A549 (cell line): Measurements from ENCODE around the gene FRS2. TPM values are rescaled to one million over a fixed set of nuclear protein-coding genes. Genes with fewer than 3 reads are reported as not detected.

Experiments
- ATAC-seq, 2 experiments: fragments of 200-7000 bp in 1 of 2; fragments of >200 bp in 1 of 2; cut with Nextera tagmentation in 1 of 2; cut with Tn5 transposase in 1 of 2; 3 replicates each; pipeline versions ENCODE4 v1.8.0 to v1.9.1; 2018 to 2020; ENCODE audit warnings: mild to moderate bottlenecking in 1 of 2, moderate library complexity in 1 of 2
- CTCF ChIA-PET: fragments of 300-600 bp; sonication (Branson Sonifier 250); formaldehyde crosslinking; extraction: SDS; loops from one replicate; lab custom pipeline; 2021; ENCODE audit warnings: antibody characterized with exemption, inconsistent platforms; lab: Yijun Ruan, JAX
- POLR2A ChIA-PET: fragments of 350-600 bp; formaldehyde crosslinking; extraction: SDS; loops from one replicate; lab custom pipeline; 2021; ENCODE audit warnings: antibody characterized with exemption, inconsistent platforms; lab: Yijun Ruan, JAX
- DNase-seq, 2 experiments: peaks; one replicate each; pipeline versions ENCODE4 v3.0.0 to v3.0.0-alpha.2; 2011 to 2016; ENCODE audit warnings: low read depth in 1 of 2, low spot score in 1 of 2
- FAIRE-seq: peaks from 2 replicates; lab custom pipeline; 2011; peaks lifted over from hg19 to GRCh38; lab: Jason Lieb, UNC
- H3K27ac ChIP-seq, 2 experiments: fragments of >200 bp; sonication (Bioruptor Twin); formaldehyde crosslinking; 3 replicates each; pipeline ENCODE4 v1.5.1; 2016 to 2017
- H3K4me1 ChIP-seq: fragments of >200 bp; sonication (Bioruptor Twin); formaldehyde crosslinking; 3 replicates; pipeline ENCODE4 v1.6.1; 2016
- H3K4me2 ChIP-seq: fragments of >200 bp; sonication (Bioruptor Twin); formaldehyde crosslinking; 3 replicates; pipeline ENCODE4 v1.6.1; 2016
- H3K4me3 ChIP-seq: fragments of >200 bp; sonication (Bioruptor Twin); formaldehyde crosslinking; 3 replicates; pipeline ENCODE4 v1.5.1; 2016
- H3K9me3 ChIP-seq: fragments of >200 bp; sonication (Bioruptor Twin); formaldehyde crosslinking; 3 replicates; pipeline ENCODE4 v1.6.1; 2016
- BCL3 ChIP-seq: fragments of >200 bp; sonication (Bioruptor Twin); formaldehyde crosslinking; IDR thresholded peaks from 3 replicates; pipeline ENCODE4 v1.6.1; 2016
- CBX8 ChIP-seq: fragments of 200-600 bp; sonication (generic); IDR thresholded peaks from 2 replicates; pipeline ENCODE4 v1.6.1; 2016
- CHD2 ChIP-seq: fragments of 150-350 bp; IDR thresholded peaks from 2 replicates; pipeline ENCODE4 v1.6.1; 2014; ENCODE audit warnings: low read length; ENCODE audit not compliant: partially characterized antibody
- CHD4 ChIP-seq: fragments of 200-600 bp; sonication (generic); IDR thresholded peaks from 2 replicates; pipeline ENCODE4 v1.6.1; 2016; ENCODE audit warnings: antibody characterized with exemption, mild to moderate bottlenecking, borderline replicate concordance
- E2F6 ChIP-seq: IDR thresholded peaks from 2 replicates; pipeline ENCODE4 v1.6.1; 2012; ENCODE audit warnings: low read depth, borderline replicate concordance
- ESRRA ChIP-seq: fragments of 150-350 bp; IDR thresholded peaks from 2 replicates; pipeline ENCODE4 v1.6.1; 2014; ENCODE audit warnings: mild to moderate bottlenecking, low read length, borderline replicate concordance
- FOSB ChIP-seq: fragments of 250-450 bp; sonication (Bioruptor Pico); IDR thresholded peaks from 2 replicates; pipeline ENCODE4 v1.5.0; 2020; ENCODE audit warnings: mild to moderate bottlenecking, moderate library complexity
- FOXS1 ChIP-seq: fragments of 250-450 bp; sonication (Bioruptor Pico); IDR thresholded peaks from 2 replicates; pipeline ENCODE4 v1.5.0; 2020; ENCODE audit warnings: mild to moderate bottlenecking, moderate library complexity
- HEYL ChIP-seq: fragments of 250-450 bp; sonication (Bioruptor Pico); IDR thresholded peaks from 2 replicates; pipeline ENCODE4 v1.8.0; 2021; ENCODE audit warnings: mild to moderate bottlenecking, moderate library complexity
- HMGXB4 ChIP-seq: fragments of 250-450 bp; sonication (Bioruptor Pico); IDR thresholded peaks from 2 replicates; pipeline ENCODE4 v1.5.0; 2021; ENCODE audit warnings: mild to moderate bottlenecking, moderate library complexity, borderline replicate concordance
- HOXB5 ChIP-seq: fragments of 250-450 bp; sonication (Bioruptor Pico); IDR thresholded peaks from 2 replicates; pipeline ENCODE4 v1.5.0; 2020; ENCODE audit warnings: mild to moderate bottlenecking, moderate library complexity
- JUNB ChIP-seq: fragments of >200 bp; sonication (Bioruptor Twin); formaldehyde crosslinking; IDR thresholded peaks from 2 replicates; pipeline ENCODE4 v1.6.1; 2016
- MAFK ChIP-seq: fragments of 450-650 bp; IDR thresholded peaks from 2 replicates; pipeline ENCODE4 v1.6.1; 2014; ENCODE audit not compliant: partially characterized antibody
- MAZ ChIP-seq: fragments of 150-350 bp; IDR thresholded peaks from 2 replicates; pipeline ENCODE4 v1.6.1; 2014; ENCODE audit warnings: antibody characterized with exemption, low read depth, low read length, borderline replicate concordance
- MYC ChIP-seq: IDR thresholded peaks from 2 replicates; pipeline ENCODE4 v1.6.1; 2012; ENCODE audit warnings: mild to moderate bottlenecking, inconsistent platforms, low read length, improper control_type of control experiment, borderline replicate concordance
- NR3C1 ChIP-seq: fragments of >200 bp; sonication (Bioruptor Twin); formaldehyde crosslinking; IDR thresholded peaks from 3 replicates; pipeline ENCODE4 v1.6.1; 2017
- PBX3 ChIP-seq: IDR thresholded peaks from 2 replicates; pipeline ENCODE4 v1.6.1; 2012
- RAD21 ChIP-seq, 2 experiments: fragments of >200 bp in 1 of 2; sonication (Bioruptor Twin) in 1 of 2; formaldehyde crosslinking in 1 of 2; IDR thresholded peaks in 1 of 2; conservative IDR thresholded peaks in 1 of 2; 2 replicates in 1 of 2; 3 replicates in 1 of 2; pipeline ENCODE4 v1.6.1; 2012 to 2018; ENCODE audit warnings: inconsistent platforms in 1 of 2
- RCOR1 ChIP-seq: fragments of 150-350 bp; IDR thresholded peaks from 2 replicates; pipeline ENCODE4 v1.6.1; 2014; ENCODE audit warnings: antibody characterized with exemption, low read length, low read depth
- USF2 ChIP-seq: fragments of 450-650 bp; IDR thresholded peaks from 2 replicates; pipeline ENCODE4 v1.6.1; 2014; ENCODE audit warnings: antibody characterized with exemption
- ZSCAN20 ChIP-seq: fragments of 250-450 bp; sonication (Bioruptor Pico); IDR thresholded peaks from 2 replicates; pipeline ENCODE4 v1.8.0; 2022; ENCODE audit warnings: mild to moderate bottlenecking, moderate library complexity
- WGBS: methylation state at CpG from one replicate; pipeline ENCODE4 v1.1.6; 2017; ENCODE audit errors: missing lambda C conversion rate; 5-methylcytosine and 5-hydroxymethylcytosine counted together
- polyA plus RNA-seq, 4 experiments: library from polyadenylated mRNA; depleted of rRNA in 3 of 4; stranded (reverse); fragments of >200 nt; fragmentation: RNase III in 1 of 4; extraction: RNeasy Plus Mini Kit Qiagen cat#74134 plus additional on column Dnase treatment in 1 of 4; gene quantifications; 2 replicates in 3 of 4; 3 replicates in 1 of 4; pipeline ENCODE4 v1.2.3, GENCODE V29; 2011 to 2017

FRS2 gene
- polyA plus RNA-seq, 2 of the 4 experiments (the other 2 are of a cell fraction): 14.9 to 28.6 TPM

GRCh38 chr12:69508091-69508490, 37.9 kb downstream of the FRS2 start:
- no peak for TF ChIP-seq ESRRA
- TF ChIP-seq MAZ: no peak
- no peak for TF ChIP-seq FOXS1 (CRISPR knock-in tag)
- no peak for TF ChIP-seq CHD2
- TF ChIP-seq RAD21 (conservative IDR thresholded peaks at IDR 0.05 in 1 of 2, IDR thresholded peaks at IDR 0.05 in 1 of 2): no peak
- TF ChIP-seq USF2: no peak
- no peak for TF ChIP-seq MAFK
- TF ChIP-seq HMGXB4 (CRISPR knock-in tag): no peak
- no peak for TF ChIP-seq HEYL (CRISPR knock-in tag)
- TF ChIP-seq ZSCAN20: no peak
- no peak for TF ChIP-seq PBX3
- TF ChIP-seq CBX8: no peak
- TF ChIP-seq RCOR1: no peak
- TF ChIP-seq MYC: no peak
- TF ChIP-seq JUNB: no peak
- TF ChIP-seq HOXB5 (CRISPR knock-in tag): no peak
- TF ChIP-seq CHD4: no peak
- ChIA-PET CTCF (no interaction called here), POLR2A (no interaction called here)
- Histone ChIP-seq H3K4me2 (no peak overlapping the region), H3K9me3 (no peaks in the 10 kb centered on the region), H3K4me1 (peaks cover 58% of the 10 kb centered on the region), H3K4me3 (no peak overlapping the region), H3K27ac (no peak overlapping the region)
- no peak for DNase-seq
- 94% methylated on average over 1 of the region's 1 CpG for WGBS
- no peak for ATAC-seq
- FAIRE-seq: no peak

- Histone ChIP-seq H3K4me3 (no peak overlapping the region), H3K9me3 (no peaks in the 10 kb centered on the region), H3K27ac (no peak overlapping the region), H3K4me1 (peaks cover 63% of the 10 kb centered on the region), H3K4me2 (no peak overlapping the region)
- DNase-seq: no peak
- TF ChIP-seq NR3C1 (no peak), FOSB (CRISPR knock-in tag) (no peak), E2F6 (no peak), BCL3 (no peak), RCOR1 (no peak)
- 98% methylated on average over 1 of the region's 1 CpG for WGBS
- ChIA-PET CTCF (no interaction called here), POLR2A (no interaction called here)
- no peak for FAIRE-seq
- no peak for ATAC-seq
Observed at GRCh38 chr12:69508621-69509020, 38.4 kb downstream of the FRS2 start.
